AG04450 (cell line): ENCODE results near the gene ISOC2. TPM values are rescaled to one million over a fixed set of nuclear protein-coding genes. Genes with fewer than 3 reads are reported as not detected.

ENCODE experiments used
- CTCF ChIA-PET: fragments of 300-600, 350-600 bp; formaldehyde crosslinking; extraction: SDS; loops from one replicate; lab custom pipeline; 2022; ENCODE audit warnings: antibody characterized with exemption, inconsistent platforms; lab: Charles Lee
- POLR2A ChIA-PET: fragments of 350-600 bp; formaldehyde crosslinking; extraction: SDS; loops from one replicate; lab custom pipeline; 2021; ENCODE audit warnings: antibody characterized with exemption, inconsistent platforms; lab: Yijun Ruan, JAX
- DNase-seq: peaks from one replicate; pipeline ENCODE4 v3.0.0-alpha.2; 2011; ENCODE audit warnings: low read depth, low spot score
- H3K27ac ChIP-seq: one replicate; pipeline ENCODE4 v1.5.1; 2012; ENCODE audit warnings: low read depth, low read length, control low read depth
- H3K27me3 ChIP-seq: one replicate; pipeline ENCODE4 v1.6.0; 2012; ENCODE audit warnings: low read length; ENCODE audit not compliant: control insufficient read depth, insufficient read depth
- H3K4me3 ChIP-seq: 2 replicates; pipeline ENCODE4 v1.5.1; 2011; ENCODE audit warnings: mild to moderate bottlenecking, low read depth, low read length, control low read depth
- H3K9me3 ChIP-seq: 2 replicates; pipeline ENCODE4 v1.5.1; 2012; ENCODE audit warnings: low read length; ENCODE audit not compliant: control insufficient read depth, insufficient read depth
- polyA plus RNA-seq: library from polyadenylated mRNA; depleted of rRNA; stranded (reverse); fragments of >200 nt; gene quantifications from 2 replicates; pipeline ENCODE4 v1.2.3, GENCODE V29; 2011
- TF ChIP-seq, protein P1 (sequence below): IDR thresholded peaks from 2 replicates; pipeline ENCODE4 v1.5.1; 2011; ENCODE audit warnings: low read depth, low read length, control low read depth, inconsistent platforms

The ISOC2 gene
- polyA plus RNA-seq, 1 experiment = 45.1 TPM

DNA sequence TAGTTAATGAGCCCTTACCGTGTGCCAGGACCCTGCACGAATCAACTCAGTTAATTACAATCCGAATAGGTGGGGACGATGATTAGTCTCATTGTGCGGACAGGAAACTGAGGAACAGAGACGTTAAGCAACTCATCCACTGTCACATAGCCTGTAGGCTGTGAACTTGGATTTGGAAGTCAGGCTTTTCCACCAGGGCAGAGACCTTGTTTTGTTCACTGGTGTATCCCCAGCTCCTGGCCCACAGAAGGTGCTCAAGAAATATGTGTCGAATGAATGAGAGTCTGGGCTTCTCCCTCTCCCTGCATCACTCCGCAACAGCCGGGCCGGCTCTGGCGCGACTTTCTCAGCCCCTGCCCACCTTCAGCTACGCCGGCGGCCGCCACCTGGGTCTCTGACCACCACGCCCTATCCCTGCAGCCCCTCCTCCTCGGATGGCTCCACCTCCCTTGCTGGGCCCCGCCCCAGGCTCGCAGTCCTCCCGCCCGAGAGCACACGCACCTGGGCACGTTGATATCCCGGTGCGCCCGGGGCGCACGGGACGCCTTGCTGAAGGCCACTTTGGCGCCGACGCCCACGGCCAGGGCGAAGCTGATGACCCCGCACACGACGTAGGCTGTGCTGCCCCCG, 19.6 kb downstream of the ISOC2 start:
- peaks cover 8% of the 10 kb centered on the region; the same call in 1 of the 2 replicates for H3K9me3 ChIP-seq
- POLR2A ChIA-PET = no interaction called here
- H3K27me3 ChIP-seq = peaks cover 56% of the 10 kb centered on the region
- no peak for DNase-seq
- CTCF ChIA-PET = no interaction called here
- H3K27ac ChIP-seq = no peak overlapping the region
- TF ChIP-seq, protein P1, sequence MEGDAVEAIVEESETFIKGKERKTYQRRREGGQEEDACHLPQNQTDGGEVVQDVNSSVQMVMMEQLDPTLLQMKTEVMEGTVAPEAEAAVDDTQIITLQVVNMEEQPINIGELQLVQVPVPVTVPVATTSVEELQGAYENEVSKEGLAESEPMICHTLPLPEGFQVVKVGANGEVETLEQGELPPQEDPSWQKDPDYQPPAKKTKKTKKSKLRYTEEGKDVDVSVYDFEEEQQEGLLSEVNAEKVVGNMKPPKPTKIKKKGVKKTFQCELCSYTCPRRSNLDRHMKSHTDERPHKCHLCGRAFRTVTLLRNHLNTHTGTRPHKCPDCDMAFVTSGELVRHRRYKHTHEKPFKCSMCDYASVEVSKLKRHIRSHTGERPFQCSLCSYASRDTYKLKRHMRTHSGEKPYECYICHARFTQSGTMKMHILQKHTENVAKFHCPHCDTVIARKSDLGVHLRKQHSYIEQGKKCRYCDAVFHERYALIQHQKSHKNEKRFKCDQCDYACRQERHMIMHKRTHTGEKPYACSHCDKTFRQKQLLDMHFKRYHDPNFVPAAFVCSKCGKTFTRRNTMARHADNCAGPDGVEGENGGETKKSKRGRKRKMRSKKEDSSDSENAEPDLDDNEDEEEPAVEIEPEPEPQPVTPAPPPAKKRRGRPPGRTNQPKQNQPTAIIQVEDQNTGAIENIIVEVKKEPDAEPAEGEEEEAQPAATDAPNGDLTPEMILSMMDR = no peak
- no peak overlapping the region for H3K4me3 ChIP-seq

DNA sequence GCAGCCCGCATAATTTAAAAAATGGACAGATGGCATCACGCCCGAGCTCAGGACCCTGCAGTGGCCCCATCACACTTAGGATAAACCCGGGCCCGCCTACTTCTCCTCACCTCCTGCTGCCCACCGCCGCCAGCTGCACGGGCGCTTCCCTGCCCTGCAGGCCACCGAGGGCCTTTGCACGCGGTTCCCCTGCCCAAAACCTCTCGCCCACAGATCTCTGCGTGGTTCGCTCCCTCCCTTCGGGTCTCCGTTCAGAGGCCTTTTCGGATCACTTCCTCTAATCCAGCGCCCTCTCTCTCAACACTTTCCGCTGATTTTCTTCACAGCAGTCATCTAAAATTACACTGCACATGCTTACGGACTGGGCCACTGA, 20.1 kb downstream of the ISOC2 start:
- POLR2A ChIA-PET = no interaction called here
- no peak for DNase-seq

DNA sequence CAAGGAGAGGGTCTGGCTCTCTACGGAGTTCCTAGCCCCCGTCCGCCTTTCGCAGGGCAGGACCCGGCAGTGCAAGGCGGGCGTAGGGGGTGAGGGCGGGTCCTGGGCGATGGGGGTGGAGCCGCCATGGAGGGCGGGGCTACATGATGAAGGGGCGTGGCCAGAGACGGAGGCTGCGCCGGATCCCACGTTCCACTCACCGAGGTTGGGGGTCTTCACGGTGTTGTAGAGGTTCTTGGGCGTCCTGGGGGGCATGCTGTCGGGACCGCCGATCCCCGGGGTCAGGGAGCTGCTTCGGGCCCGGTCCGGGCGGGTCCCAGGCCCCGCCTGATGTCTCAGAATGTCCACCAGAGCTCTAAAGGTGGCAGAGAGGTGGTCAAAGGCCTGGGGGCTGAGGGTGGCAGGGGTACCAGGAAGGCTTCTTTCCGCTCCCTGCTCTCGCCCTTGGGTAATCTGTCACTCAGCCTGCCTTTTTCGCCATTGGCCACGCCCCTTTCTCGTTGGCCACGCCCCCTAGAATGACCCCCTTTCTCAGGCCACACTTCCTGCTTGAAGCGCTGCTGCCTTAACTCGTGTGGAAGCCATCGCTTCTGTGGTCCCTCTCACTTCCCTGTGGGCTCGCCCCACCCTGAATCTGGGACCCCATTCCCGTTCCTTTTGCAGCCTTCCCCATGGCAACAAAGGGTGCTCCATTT, 20.9 kb downstream of the ISOC2 start:
- Histone ChIP-seq H3K4me3 (no peak overlapping the region), H3K27ac (no peak overlapping the region), H3K9me3 (peaks cover 8% of the 10 kb centered on the region; the same call in 1 of the 2 replicates), H3K27me3 (peaks cover 49% of the 10 kb centered on the region)
- ChIA-PET CTCF (no interaction called here), POLR2A (no interaction called here)
- TF ChIP-seq, protein P1 = no peak
- DNase-seq = no peak

More for the DNA sequence above, 20.1 kb downstream of the ISOC2 start:
- Histone ChIP-seq H3K27ac (no peak overlapping the region), H3K4me3 (no peak overlapping the region), H3K9me3 (peaks cover 8% of the 10 kb centered on the region; the same call in 1 of the 2 replicates), H3K27me3 (peaks cover 51% of the 10 kb centered on the region)
- CTCF ChIA-PET = no interaction called here
- TF ChIP-seq, protein P1 = no peak

DNA sequence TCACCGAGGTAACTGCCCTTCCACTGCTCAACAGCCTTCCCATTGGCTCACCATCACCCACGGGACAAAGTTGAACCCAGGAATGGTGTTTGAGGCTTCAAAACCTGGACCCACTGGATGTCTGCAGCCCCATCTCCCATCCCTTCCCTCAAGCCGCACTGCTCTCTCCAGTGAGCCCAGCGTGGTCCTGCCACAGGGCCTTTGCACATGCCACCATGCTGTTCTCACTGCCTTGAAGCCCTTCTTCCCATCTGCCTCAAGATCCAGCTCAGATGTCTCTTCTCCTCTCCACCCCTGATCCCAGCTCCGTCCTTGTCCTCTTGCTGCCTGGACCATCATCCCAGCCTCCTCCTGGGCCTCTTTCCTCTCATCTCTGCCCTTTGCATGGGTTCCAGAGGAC, 22.4 kb downstream of the ISOC2 start:
- TF ChIP-seq, protein P1 = no peak
- CTCF ChIA-PET = no interaction called here
- no peak overlapping the region for H3K27ac ChIP-seq
- peaks cover 35% of the 10 kb centered on the region for H3K27me3 ChIP-seq
- POLR2A ChIA-PET = interaction anchor here (1.3 kb wide), 1 partner anchor 32 kb away, joined by 4 read pairs; the partner anchor contains the start of gene UBE2S
- peaks cover 19% of the 10 kb centered on the region; the same call in 1 of the 2 replicates for H3K9me3 ChIP-seq
- DNase-seq = no peak
- H3K4me3 ChIP-seq = no peak overlapping the region

DNA sequence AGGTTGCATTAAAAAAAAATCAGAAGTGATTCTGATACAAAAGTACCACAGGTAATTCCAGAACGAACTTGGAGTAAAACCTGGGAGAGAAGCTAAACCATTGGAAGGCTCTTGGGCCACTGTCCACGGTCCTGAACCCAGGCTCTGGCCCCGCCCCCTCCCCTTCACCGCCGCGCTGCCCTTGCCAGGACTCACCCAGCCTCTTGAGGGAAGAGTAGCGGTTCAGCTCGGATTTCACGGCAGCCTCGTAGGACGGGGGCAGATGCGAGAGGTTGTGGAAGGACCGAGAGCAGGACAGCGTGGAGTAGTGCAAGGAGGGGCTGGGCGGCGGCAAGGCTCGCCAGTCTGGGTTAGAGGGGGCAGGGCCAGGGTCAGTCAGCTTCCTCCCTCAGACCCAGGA, 24.0 kb downstream of the ISOC2 start:
- POLR2A ChIA-PET = interaction anchor here (0.8 to 2.0 kb wide), 2 partner anchors 30 to 66 kb away, joined by 3 to 10 read pairs; partner anchors contain the start of gene UBE2S
- CTCF ChIA-PET = interaction anchor here (0.8 to 1.4 kb wide), 3 partner anchors 19 to 67 kb away, joined by 3 to 13 read pairs (median 4); no protein-coding TSS in a partner anchor
- peaks cover 24% of the 10 kb centered on the region; the same call in 1 of the 2 replicates for H3K9me3 ChIP-seq

More for the DNA sequence above, 24.0 kb downstream of the ISOC2 start:
- peaks cover 33% of the 10 kb centered on the region for H3K27me3 ChIP-seq
- no peak overlapping the region for H3K27ac ChIP-seq
- no peak overlapping the region for H3K4me3 ChIP-seq
- TF ChIP-seq, protein P1 = no peak
- DNase-seq = no peak
